Stimulated activated CD4-positive, alpha-beta T cell treated with anti-CD3 and anti-CD28 coated beads, TNF-alpha, amount 100 ng/mL, for 48 hours (primary cell): ENCODE measurements around the gene SH2B2.
"Not testable (repeated sequence)": the region's sequence is repeated elsewhere in the genome, so short reads cannot be mapped to it uniquely, and the experiment has no call there.

ENCODE experiments used
- DNase-seq, 3 donors: peaks; one replicate each; pipeline ENCODE4 v3.0.0-alpha.2; 2020; ENCODE audit warnings: low read depth in 3 of 3

The SH2B2 gene

GRCh38 chr7:102330666-102331460, 44.2 kb downstream of the SH2B2 start:
- not testable (repeated sequence) for DNase-seq

GRCh38 chr7:102335574-102335973, 48.9 kb downstream of the SH2B2 start:
- not testable (repeated sequence) for DNase-seq

- not testable (repeated sequence) for DNase-seq
Measured at GRCh38 chr7:102337002-102337401, 50.3 kb downstream of the SH2B2 start.

- DNase-seq, result not testable (repeated sequence)
Measured at GRCh38 chr7:102337420-102337819, 50.8 kb downstream of the SH2B2 start.

GRCh38 chr7:102340599-102341368, 54.1 kb downstream of the SH2B2 start:
- DNase-seq, result not testable (repeated sequence)

GRCh38 chr7:102346983-102347382, 60.3 kb downstream of the SH2B2 start:
- DNase-seq, result not testable (repeated sequence)

- DNase-seq, result not testable (repeated sequence)
Measured at GRCh38 chr7:102356344-102356743, 69.7 kb downstream of the SH2B2 start, which contains the start of gene SPDYE6. Gene SPDYE6, minus strand, starts transcription at chr7:102356444. Its CDS starts 421 bp downstream, at chr7:102356023.

GRCh38 chr7:102363549-102364393, 77.1 kb downstream of the SH2B2 start:
- peak; percentile 78 to 93 (median 83) for DNase-seq

GRCh38 chr7:102364394-102364886, 77.8 kb downstream of the SH2B2 start:
- not testable (repeated sequence) for DNase-seq

- not testable (repeated sequence) for DNase-seq
Measured at GRCh38 chr7:102365390-102365789, 78.7 kb downstream of the SH2B2 start.

- not testable (repeated sequence) for DNase-seq
Measured at GRCh38 chr7:102370038-102370437, 83.4 kb downstream of the SH2B2 start.
